Stimulated activated CD8-positive, alpha-beta memory T cell treated with anti-CD3 and anti-CD28 coated beads, Interleukin-4, amount 100 ng/mL, for 4 hours (primary cell): Measurements from ENCODE around the gene PPP6R3.

Experiments
- DNase-seq, 2 donors: peaks; one replicate each; pipeline ENCODE4 v3.0.0-alpha.2; 2020; ENCODE audit warnings: low read depth in 2 of 2, low spot score in 1 of 2

PPP6R3 gene

DNA sequence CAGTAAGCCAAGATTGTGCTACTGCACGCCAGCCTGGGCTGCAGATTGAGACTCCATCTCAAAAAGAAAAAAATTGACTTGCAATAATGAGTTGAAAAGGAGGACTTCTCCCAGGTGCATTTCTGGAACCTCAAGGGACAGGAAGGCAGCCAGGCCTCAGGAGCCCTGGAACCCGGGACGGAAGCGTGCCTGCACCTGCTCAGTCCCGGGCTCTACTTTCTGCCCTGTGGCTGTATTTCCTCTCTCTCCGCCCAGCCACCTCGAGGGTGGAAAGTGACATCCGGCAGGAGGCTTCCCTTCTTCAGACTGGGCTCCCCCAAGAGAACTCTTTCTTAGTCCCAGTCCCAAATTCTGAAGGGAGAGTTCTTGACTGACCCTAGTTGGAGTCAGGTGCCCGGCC is 203.6 kb downstream of the PPP6R3 start:
- no peak for DNase-seq

DNA sequence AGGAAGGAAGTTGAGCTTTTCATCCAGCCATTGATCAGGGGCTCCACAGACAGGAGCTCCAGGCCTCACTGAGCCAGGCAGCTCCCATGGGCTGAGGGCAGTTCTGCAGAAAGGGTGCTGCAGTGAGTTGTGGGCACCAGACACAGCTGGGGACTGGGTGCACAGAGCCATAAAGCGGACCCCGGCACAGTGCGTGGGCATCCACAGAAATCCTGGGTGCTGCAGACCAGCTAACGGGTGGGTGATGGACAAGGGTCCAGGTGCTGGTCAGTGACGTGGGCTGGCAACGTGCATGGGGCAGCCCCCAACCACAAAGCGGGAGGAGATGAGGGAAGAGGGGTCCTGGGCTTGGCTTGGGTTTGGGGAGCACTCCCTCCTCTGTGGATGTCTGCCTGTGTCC is 204.4 kb downstream of the PPP6R3 start:
- no peak for DNase-seq
